Esophagus muscularis mucosa (tissue), 4 donors: ENCODE data around the gene SERINC5.

Experiments
- EP300 ChIP-seq: sonication (generic); formaldehyde crosslinking; IDR thresholded peaks from one replicate; pipeline ENCODE4 v1.6.1; 2017; ENCODE audit warnings: antibody characterized with exemption
- POLR2A ChIP-seq: fragments of 450-650 bp; IDR thresholded peaks from one replicate; pipeline ENCODE4 v1.6.1; 2017; ENCODE audit warnings: antibody characterized with exemption, moderate library complexity, mild to moderate bottlenecking, low read depth
- TF ChIP-seq, protein P1 (sequence below), 3 experiments: fragments of 200-600 bp in 2 of 3; fragments of 450-650 bp in 1 of 3; sonication (generic) in 2 of 3; IDR thresholded peaks; one replicate each; pipeline ENCODE4 v1.5.1; 2017 to 2019; ENCODE audit warnings: antibody characterized with exemption in 3 of 3, mild to moderate bottlenecking in 2 of 3, moderate library complexity in 1 of 3

DNA sequence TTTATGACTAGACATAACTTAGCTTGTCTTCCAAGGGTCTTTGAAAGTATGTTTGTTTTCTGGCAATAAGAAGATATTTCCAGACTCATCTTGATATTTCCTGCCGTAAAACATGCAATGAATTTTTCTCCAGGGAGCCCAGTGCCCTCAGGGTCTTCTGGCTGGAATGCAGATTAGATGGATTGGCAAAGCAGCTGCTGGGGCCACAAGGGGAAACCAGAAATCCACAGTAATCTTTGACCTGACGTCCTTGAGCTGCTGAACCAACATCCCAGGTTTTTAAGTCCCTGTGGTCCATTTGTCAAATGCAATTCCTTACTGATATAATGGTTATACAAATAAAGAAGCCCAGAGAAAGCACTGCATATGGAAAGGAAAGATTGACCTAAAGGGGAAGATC, 127.7 kb downstream of the SERINC5 start:
- TF ChIP-seq, protein P1, sequence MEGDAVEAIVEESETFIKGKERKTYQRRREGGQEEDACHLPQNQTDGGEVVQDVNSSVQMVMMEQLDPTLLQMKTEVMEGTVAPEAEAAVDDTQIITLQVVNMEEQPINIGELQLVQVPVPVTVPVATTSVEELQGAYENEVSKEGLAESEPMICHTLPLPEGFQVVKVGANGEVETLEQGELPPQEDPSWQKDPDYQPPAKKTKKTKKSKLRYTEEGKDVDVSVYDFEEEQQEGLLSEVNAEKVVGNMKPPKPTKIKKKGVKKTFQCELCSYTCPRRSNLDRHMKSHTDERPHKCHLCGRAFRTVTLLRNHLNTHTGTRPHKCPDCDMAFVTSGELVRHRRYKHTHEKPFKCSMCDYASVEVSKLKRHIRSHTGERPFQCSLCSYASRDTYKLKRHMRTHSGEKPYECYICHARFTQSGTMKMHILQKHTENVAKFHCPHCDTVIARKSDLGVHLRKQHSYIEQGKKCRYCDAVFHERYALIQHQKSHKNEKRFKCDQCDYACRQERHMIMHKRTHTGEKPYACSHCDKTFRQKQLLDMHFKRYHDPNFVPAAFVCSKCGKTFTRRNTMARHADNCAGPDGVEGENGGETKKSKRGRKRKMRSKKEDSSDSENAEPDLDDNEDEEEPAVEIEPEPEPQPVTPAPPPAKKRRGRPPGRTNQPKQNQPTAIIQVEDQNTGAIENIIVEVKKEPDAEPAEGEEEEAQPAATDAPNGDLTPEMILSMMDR (IDR thresholded peaks at IDR 0.05) = no peak
- TF ChIP-seq POLR2A = no peak
- TF ChIP-seq EP300 = no peak
